PC-3 (cell line): ENCODE measurements around the gene PEX6. TPM values are rescaled to one million over a fixed set of nuclear protein-coding genes. Genes with fewer than 3 reads are reported as not detected.

Experiments used
- ATAC-seq: fragments of 200-7000 bp; cut with Tn5 transposase; 2 replicates; pipeline ENCODE4 v1.9.1; 2020; ENCODE audit warnings: mild to moderate bottlenecking, moderate library complexity
- BruUV-seq: library from RNA; stranded (reverse); fragments of 400-500 nt; replicated peaks from 2 replicates; lab custom pipeline; 2021; lab: Mats Ljungman, UMichigan
- CTCF ChIA-PET: fragments of 300-600 bp; sonication (Branson Sonifier 250); formaldehyde crosslinking; loops from one replicate; lab custom pipeline; 2022; ENCODE audit warnings: antibody characterized with exemption; lab: Charles Lee
- POLR2A ChIA-PET: fragments of 300-600 bp; sonication (Branson Sonifier 250); formaldehyde crosslinking; loops from one replicate; lab custom pipeline; 2022; ENCODE audit warnings: antibody characterized with exemption; ENCODE audit not compliant: unreplicated experiment; lab: Charles Lee
- DNase-seq: peaks from one replicate; pipeline ENCODE4 v3.0.0-alpha.2; 2015
- H2AFZ ChIP-seq: fragments of 300-600 bp; sonication (generic); 2 replicates; pipeline ENCODE4 v1.6.0; 2016; ENCODE audit warnings: antibody characterized with exemption, low read length
- H3F3A ChIP-seq: fragments of 300-600 bp; sonication (generic); one replicate; pipeline ENCODE4 v1.6.0; 2017; ENCODE audit warnings: antibody characterized with exemption, low read length, control low read depth, mild to moderate bottlenecking; ENCODE audit not compliant: unreplicated experiment
- H3K27ac ChIP-seq: fragments of 300-600 bp; sonication (generic); 2 replicates; pipeline ENCODE4 v1.5.1; 2016; ENCODE audit warnings: mild to moderate bottlenecking, low read length
- H3K27me3 ChIP-seq: fragments of 300-600 bp; sonication (generic); 2 replicates; pipeline ENCODE4 v1.6.1; 2016; ENCODE audit warnings: low read length, mixed read lengths
- H3K36me3 ChIP-seq: fragments of 300-600 bp; sonication (generic); 2 replicates; pipeline ENCODE4 v1.6.1; 2016; ENCODE audit warnings: low read depth, mixed run types, low read length, mixed read lengths
- H3K4me1 ChIP-seq: fragments of 300-600 bp; sonication (generic); 2 replicates; pipeline ENCODE4 v1.5.1; 2016; ENCODE audit warnings: low read length; ENCODE audit not compliant: insufficient read depth
- H3K4me2 ChIP-seq: fragments of 300-600 bp; sonication (generic); 2 replicates; pipeline ENCODE4 v1.6.0; 2016; ENCODE audit warnings: low read length
- H3K4me3 ChIP-seq: fragments of 300-600 bp; sonication (generic); 2 replicates; pipeline ENCODE4 v1.5.1; 2016; ENCODE audit warnings: mild to moderate bottlenecking, low read length, mixed read lengths
- H3K79me2 ChIP-seq: fragments of 300-600 bp; sonication (generic); 2 replicates; pipeline ENCODE4 v1.6.1; 2017; ENCODE audit warnings: low read length, mixed read lengths
- H3K9ac ChIP-seq: fragments of 300-600 bp; sonication (generic); 2 replicates; pipeline ENCODE4 v1.6.0; 2016; ENCODE audit warnings: mild to moderate bottlenecking, low read length
- H3K9me2 ChIP-seq: fragments of 300-600 bp; sonication (generic); replicated peaks from 2 replicates; pipeline ENCODE4 v1.6.1; 2016; ENCODE audit warnings: mixed run types, low read length, mixed read lengths
- H3K9me3 ChIP-seq: fragments of 300-600 bp; sonication (generic); 2 replicates; pipeline ENCODE4 v1.6.1; 2016; ENCODE audit warnings: low read length, mixed read lengths
- H4K20me1 ChIP-seq: fragments of 300-600 bp; sonication (generic); 2 replicates; pipeline ENCODE4 v1.6.1; 2016; ENCODE audit warnings: low read length, mixed read lengths
- EZH2 ChIP-seq: fragments of 300-600 bp; sonication (generic); IDR thresholded peaks from one replicate; pipeline ENCODE4 v1.6.1; 2017; ENCODE audit warnings: antibody characterized with exemption, mild to moderate bottlenecking, low read length; ENCODE audit not compliant: unreplicated experiment
- EZH2phosphoT487 ChIP-seq: fragments of 300-600 bp; sonication (generic); IDR thresholded peaks from 2 replicates; pipeline ENCODE4 v1.6.1; 2018; ENCODE audit warnings: mild to moderate bottlenecking, antibody characterized with exemption, low read length, borderline replicate concordance
- intact Hi-C: fragments of 100-400 bp; cut with micrococcal nuclease; formaldehyde crosslinking; loops from 2 replicates; pipeline ENCODE4 v1.9.0; 2023
- total RNA-seq: library from RNA; depleted of rRNA; stranded (reverse); fragments of >200 nt; gene quantifications from 2 replicates; pipeline ENCODE4 v1.2.3, GENCODE V29; 2014
- TF ChIP-seq, protein P1 (sequence below): fragments of 300-600 bp; sonication (generic); conservative IDR thresholded peaks from 2 replicates; pipeline ENCODE4 v1.5.1; 2017; ENCODE audit warnings: antibody characterized with exemption, low read depth, mild to moderate bottlenecking, low read length

Gene PEX6
- total RNA-seq, 1 experiment from 2014 or later: 35.9 TPM

DNA sequence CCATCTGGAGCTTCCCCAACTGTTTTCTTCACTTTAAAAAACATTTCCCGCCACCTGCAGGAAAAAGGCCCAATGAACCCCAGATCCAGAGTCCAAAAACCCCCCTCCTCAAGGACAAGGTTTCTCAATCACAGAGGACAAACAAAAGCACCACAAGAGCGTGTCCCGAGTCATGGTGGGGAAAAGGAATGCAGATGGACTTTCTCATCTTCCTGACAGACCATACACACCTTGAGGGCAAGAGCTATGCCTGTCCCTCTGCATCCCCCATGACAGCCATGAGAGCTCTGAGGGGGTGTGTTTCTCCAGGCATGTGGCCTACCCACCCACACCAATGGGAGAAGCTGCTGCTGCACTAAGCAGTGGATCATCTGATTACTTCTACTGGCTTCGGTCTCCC lies 9.0 kb downstream of the PEX6 start:
- ATAC-seq (no peak), DNase-seq (no peak)
- no peaks in the 10 kb centered on the region for H3K9me2 ChIP-seq
- TF ChIP-seq, protein P1, sequence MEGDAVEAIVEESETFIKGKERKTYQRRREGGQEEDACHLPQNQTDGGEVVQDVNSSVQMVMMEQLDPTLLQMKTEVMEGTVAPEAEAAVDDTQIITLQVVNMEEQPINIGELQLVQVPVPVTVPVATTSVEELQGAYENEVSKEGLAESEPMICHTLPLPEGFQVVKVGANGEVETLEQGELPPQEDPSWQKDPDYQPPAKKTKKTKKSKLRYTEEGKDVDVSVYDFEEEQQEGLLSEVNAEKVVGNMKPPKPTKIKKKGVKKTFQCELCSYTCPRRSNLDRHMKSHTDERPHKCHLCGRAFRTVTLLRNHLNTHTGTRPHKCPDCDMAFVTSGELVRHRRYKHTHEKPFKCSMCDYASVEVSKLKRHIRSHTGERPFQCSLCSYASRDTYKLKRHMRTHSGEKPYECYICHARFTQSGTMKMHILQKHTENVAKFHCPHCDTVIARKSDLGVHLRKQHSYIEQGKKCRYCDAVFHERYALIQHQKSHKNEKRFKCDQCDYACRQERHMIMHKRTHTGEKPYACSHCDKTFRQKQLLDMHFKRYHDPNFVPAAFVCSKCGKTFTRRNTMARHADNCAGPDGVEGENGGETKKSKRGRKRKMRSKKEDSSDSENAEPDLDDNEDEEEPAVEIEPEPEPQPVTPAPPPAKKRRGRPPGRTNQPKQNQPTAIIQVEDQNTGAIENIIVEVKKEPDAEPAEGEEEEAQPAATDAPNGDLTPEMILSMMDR: no peak
- no peak for TF ChIP-seq EZH2phosphoT487
- no peak for TF ChIP-seq EZH2
- H3K4me1 ChIP-seq: peaks cover 7% of the 10 kb centered on the region; the same call in 1 of the 2 replicates
- intact Hi-C loops: no loop called here
- CTCF ChIA-PET: no interaction called here
- no peak overlapping the region for H3K27ac ChIP-seq
- no peaks in the 10 kb centered on the region for H3K27me3 ChIP-seq
- POLR2A ChIA-PET: no interaction called here
- H3K4me3 ChIP-seq: no peak overlapping the region
- H3K79me2 ChIP-seq: 0 out of 2 replicates have a peak, but pooled peaks cover under 1% of the 10 kb centered on the region
- no peak overlapping the region for H3K4me2 ChIP-seq
- H3K9ac ChIP-seq: no peak overlapping the region
- H2AFZ ChIP-seq: no peak overlapping the region
- BruUV-seq: no TSS peak
- H3F3A ChIP-seq: no peaks in the 10 kb centered on the region
- H3K9me3 ChIP-seq: no peaks in the 10 kb centered on the region
- no peaks in the 10 kb centered on the region for H3K36me3 ChIP-seq
- no peaks in the 10 kb centered on the region for H4K20me1 ChIP-seq

DNA sequence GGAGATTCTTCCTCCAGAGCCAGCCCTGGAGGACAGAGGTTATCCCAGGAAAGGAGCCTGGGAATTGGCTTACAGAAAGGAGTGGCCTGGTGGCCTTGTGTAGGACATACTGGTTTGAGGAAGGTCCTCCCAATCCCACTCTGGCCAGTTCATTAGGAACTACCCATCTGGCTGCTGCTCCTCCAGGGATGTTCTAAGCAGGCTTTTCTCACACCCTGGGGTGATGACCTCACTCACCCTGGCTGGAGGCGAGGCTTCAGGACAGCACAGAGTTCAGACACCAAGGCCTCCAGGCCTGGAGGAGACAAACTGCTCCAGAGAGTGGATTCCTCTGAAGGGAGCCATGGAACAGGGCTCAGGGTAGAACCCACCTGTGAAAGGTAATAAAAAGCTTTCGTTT lies 9.6 kb downstream of the PEX6 start:
- no peaks in the 10 kb centered on the region for H3K9me3 ChIP-seq
- no peak overlapping the region for H3K4me2 ChIP-seq
- H3K27me3 ChIP-seq: no peaks in the 10 kb centered on the region
- no peaks in the 10 kb centered on the region for H3F3A ChIP-seq
- POLR2A ChIA-PET: no interaction called here
- BruUV-seq: no TSS peak
- TF ChIP-seq, protein P1: no peak
- TF ChIP-seq EZH2: no peak
- TF ChIP-seq EZH2phosphoT487: no peak
- no peak overlapping the region for H2AFZ ChIP-seq
- no peak overlapping the region for H3K9ac ChIP-seq
- ATAC-seq (no peak), DNase-seq (no peak)
- peaks cover 7% of the 10 kb centered on the region; the same call in 1 of the 2 replicates for H3K4me1 ChIP-seq
- CTCF ChIA-PET: no interaction called here
- H3K4me3 ChIP-seq: no peak overlapping the region
- H3K9me2 ChIP-seq: no peaks in the 10 kb centered on the region
- no peak overlapping the region for H3K27ac ChIP-seq
- no peaks in the 10 kb centered on the region for H4K20me1 ChIP-seq
- no peaks in the 10 kb centered on the region for H3K36me3 ChIP-seq
- intact Hi-C loops: no loop called here
- H3K79me2 ChIP-seq: no peaks in the 10 kb centered on the region

- H3K27ac ChIP-seq: no peak overlapping the region
- BruUV-seq: no TSS peak
- no peaks in the 10 kb centered on the region for H3K9me3 ChIP-seq
- H3K79me2 ChIP-seq: no peaks in the 10 kb centered on the region
- CTCF ChIA-PET: no interaction called here
- no peak overlapping the region for H3K4me3 ChIP-seq
- H3K36me3 ChIP-seq: no peaks in the 10 kb centered on the region; the same call in 1 of the 2 replicates
- ATAC-seq: no peak
- no peaks in the 10 kb centered on the region for H3K27me3 ChIP-seq
- DNase-seq: no peak
- intact Hi-C loops: no loop called here
- no peaks in the 10 kb centered on the region for H3K9me2 ChIP-seq
- POLR2A ChIA-PET: no interaction called here
- H3K4me1 ChIP-seq: peaks cover 7% of the 10 kb centered on the region; the same call in 1 of the 2 replicates
- TF ChIP-seq EZH2phosphoT487: no peak
- TF ChIP-seq EZH2: no peak
- TF ChIP-seq, protein P1: no peak
- H2AFZ ChIP-seq: no peak overlapping the region
- H3F3A ChIP-seq: no peaks in the 10 kb centered on the region
- H3K9ac ChIP-seq: no peak overlapping the region
- no peak overlapping the region for H3K4me2 ChIP-seq
- H4K20me1 ChIP-seq: no peaks in the 10 kb centered on the region
These were observed 10.2 kb downstream of the PEX6 start for GRCh38 chr6:42968783-42969182.
